GM12865 (cell line): Measurements from ENCODE around the gene EXOC1L.

Source experiments
- DNase-seq: peaks from one replicate; pipeline ENCODE4 v3.0.0; 2010; ENCODE audit warnings: low read depth
- H3K4me3 ChIP-seq: 2 replicates; pipeline ENCODE4 v1.5.1; 2011; ENCODE audit warnings: mild to moderate bottlenecking, low read depth, low read length, control low read depth
- TF ChIP-seq, protein P1 (sequence below): IDR thresholded peaks from 2 replicates; pipeline ENCODE4 v1.5.1; 2011; ENCODE audit warnings: low read length, control low read depth, low read depth, inconsistent platforms; ENCODE audit not compliant: insufficient read depth; ENCODE audit errors: missing control alignments

The EXOC1L gene

DNA sequence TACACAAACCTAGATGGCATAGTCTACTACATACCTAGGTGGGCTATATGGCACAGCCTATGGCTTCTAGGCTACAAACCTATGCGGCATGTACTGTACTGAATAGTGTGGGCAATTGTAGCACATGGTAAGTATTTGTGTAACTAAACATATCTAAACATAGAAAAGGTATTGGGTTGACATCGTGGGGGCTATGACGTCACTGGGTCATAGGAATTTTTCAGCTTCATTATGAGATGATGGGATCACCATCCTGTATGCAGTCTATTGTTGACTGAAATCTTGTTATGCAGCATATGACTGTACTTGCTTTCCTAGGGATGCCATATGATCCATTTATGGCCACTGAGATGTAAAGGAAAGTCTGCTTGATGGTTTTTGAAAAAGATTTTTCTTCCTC lies 1.9 kb upstream of the EXOC1L start:
- DNase-seq = no peak
- H3K4me3 ChIP-seq = no peak overlapping the region
- TF ChIP-seq, protein P1, sequence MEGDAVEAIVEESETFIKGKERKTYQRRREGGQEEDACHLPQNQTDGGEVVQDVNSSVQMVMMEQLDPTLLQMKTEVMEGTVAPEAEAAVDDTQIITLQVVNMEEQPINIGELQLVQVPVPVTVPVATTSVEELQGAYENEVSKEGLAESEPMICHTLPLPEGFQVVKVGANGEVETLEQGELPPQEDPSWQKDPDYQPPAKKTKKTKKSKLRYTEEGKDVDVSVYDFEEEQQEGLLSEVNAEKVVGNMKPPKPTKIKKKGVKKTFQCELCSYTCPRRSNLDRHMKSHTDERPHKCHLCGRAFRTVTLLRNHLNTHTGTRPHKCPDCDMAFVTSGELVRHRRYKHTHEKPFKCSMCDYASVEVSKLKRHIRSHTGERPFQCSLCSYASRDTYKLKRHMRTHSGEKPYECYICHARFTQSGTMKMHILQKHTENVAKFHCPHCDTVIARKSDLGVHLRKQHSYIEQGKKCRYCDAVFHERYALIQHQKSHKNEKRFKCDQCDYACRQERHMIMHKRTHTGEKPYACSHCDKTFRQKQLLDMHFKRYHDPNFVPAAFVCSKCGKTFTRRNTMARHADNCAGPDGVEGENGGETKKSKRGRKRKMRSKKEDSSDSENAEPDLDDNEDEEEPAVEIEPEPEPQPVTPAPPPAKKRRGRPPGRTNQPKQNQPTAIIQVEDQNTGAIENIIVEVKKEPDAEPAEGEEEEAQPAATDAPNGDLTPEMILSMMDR = no peak

DNA sequence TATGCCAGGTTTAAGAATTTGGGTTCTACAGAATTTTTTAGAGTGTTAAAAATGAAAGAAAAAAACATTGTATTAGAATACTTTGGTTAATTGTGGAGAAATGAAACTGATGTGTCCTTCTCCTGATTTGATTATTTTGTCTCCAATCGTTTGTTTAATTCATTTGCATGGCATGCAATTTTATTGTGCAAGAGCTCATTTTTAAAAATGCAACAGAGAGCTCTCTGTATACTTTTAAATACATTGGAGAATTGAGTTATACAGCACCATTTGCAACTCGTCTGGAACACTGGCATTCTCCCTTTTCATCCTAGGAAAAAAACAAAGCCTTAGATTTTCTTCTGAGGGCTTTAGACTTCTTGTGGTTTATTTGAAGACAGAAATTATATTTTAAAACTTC lies 689 bp downstream of the EXOC1L start:
- H3K4me3 ChIP-seq = no peak overlapping the region
- TF ChIP-seq, protein P1 = no peak
- DNase-seq = no peak

DNA sequence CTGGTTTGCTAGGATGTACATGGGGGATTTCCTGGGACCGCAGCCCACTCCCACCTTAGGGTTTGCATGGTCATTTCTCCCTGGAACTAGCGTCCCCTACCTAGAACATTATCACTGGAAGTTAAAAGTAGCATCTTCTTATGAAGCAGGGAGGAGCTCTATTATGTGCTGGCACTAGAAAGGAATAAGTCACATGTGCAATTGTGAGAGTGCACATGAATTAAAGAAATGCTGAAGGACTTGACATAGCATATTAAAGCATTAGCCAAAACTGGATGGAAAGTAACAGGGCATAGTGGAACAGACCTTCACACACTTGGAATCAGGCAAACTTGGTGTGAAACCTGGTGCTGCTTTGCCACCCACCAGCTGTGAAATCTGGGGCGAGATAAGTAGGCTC lies 2.7 kb downstream of the EXOC1L start:
- no peak for DNase-seq
- TF ChIP-seq, protein P1 = no peak
- no peak overlapping the region for H3K4me3 ChIP-seq

DNA sequence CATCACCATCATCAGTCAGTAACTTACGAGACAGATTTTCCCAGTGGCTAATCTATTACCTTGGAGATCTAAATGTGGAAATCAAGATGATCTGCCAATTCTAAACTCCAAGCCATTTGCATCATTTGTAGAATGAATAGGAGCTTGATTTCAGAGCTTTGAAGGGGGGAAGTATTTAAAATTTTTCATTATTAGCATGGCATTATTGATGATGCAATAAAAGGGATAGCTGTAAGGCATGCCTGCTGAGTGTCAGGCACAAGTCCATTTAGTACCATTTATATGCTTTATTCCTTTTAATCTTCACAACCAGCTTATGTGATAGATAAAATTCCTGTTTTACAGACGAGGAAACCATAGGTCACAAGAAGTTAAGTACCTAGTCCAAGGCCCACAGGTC lies 5.3 kb downstream of the EXOC1L start:
- TF ChIP-seq, protein P1 = no peak

DNA sequence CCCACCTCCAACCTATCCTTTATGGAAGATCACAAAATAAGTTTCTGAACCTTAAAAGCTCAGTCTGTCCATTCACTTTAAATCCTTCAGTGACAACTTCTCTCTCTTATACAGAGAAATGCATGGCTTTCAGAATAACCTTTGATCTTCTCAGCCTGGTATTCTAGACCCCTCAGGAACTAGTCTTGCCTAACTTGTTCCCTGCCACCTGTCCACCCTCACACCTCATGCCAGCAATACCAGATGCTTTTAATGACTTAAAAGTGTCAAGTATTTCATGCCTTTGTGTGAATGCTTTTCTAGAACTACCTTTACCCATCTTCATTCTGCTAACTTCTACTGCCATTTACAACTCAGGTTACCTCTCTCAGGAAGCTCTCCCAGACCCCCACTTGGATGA lies 7.4 kb downstream of the EXOC1L start:
- H3K4me3 ChIP-seq = no peak overlapping the region
- DNase-seq = no peak
- TF ChIP-seq, protein P1 = no peak

More for the DNA sequence above, 5.3 kb downstream of the EXOC1L start:
- no peak for DNase-seq
- no peak overlapping the region for H3K4me3 ChIP-seq

DNA sequence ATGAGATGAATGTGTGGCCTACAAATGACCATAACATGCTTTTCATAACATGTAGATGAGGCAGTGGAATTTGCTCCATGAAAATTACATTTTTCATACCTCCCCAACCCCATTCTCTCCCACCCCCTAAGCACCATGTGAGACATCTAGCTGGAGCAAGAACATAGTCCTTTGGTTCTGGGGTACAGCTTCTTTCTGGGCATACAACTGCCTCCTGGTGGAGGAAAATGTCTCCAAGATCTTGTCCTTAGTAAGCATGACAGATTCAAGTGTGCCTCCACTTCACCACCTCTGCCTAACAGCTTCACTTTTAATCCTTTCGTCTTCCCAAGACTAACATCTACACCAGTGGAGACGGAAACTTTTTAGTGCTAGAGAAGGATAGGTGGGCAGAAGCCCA lies 8.0 kb downstream of the EXOC1L start:
- DNase-seq = no peak
- H3K4me3 ChIP-seq = no peak overlapping the region

DNA sequence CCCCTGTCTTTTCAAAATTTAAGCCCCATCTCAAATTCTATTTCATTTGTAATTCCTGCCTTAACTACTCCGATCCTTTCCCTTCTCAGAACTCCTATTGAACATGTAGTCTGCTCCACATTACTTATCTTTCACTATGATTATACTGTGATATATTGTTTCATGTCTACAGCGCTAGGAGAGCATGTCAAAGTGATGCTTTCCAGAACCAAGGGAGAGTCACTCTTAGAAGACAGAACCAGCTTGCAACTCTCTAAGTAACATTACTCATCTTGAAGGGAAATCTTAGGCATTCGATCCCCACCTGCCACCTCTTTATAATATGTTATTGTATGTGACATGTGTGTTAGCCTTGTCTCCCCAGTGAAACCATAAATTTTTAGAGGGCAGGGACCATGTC lies 10.5 kb downstream of the EXOC1L start:
- TF ChIP-seq, protein P1 = no peak
- no peak for DNase-seq
- no peak overlapping the region for H3K4me3 ChIP-seq

More for the DNA sequence above, 8.0 kb downstream of the EXOC1L start:
- TF ChIP-seq, protein P1 = no peak
